Parathyroid adenoma (tissue), 2 donors: Measurements from ENCODE around the gene TTC27.
"Not testable (repeated sequence)": the region's sequence is repeated elsewhere in the genome, so short reads cannot be mapped to it uniquely, and the experiment has no call there.

Experiments used
- H2AFZ ChIP-seq: fragments of 300-600 bp; sonication (generic); one replicate; pipeline ENCODE4 v1.7.0; 2017; ENCODE audit warnings: antibody characterized with exemption, mild to moderate bottlenecking
- H3K27ac ChIP-seq: fragments of 300-600 bp; sonication (generic); one replicate; pipeline ENCODE4 v1.7.0; 2017
- H3K27me3 ChIP-seq: fragments of 300-600 bp; sonication (generic); one replicate; pipeline ENCODE4 v1.7.0; 2017; ENCODE audit warnings: low read length; ENCODE audit not compliant: control insufficient read depth, insufficient read depth
- H3K36me3 ChIP-seq: fragments of 300-600 bp; sonication (generic); one replicate; pipeline ENCODE4 v1.7.0; 2017; ENCODE audit warnings: low read length; ENCODE audit not compliant: control insufficient read depth, insufficient read depth
- H3K4me1 ChIP-seq: fragments of 300-600 bp; sonication (generic); one replicate; pipeline ENCODE4 v1.7.0; 2017; ENCODE audit warnings: control low read depth
- H3K4me2 ChIP-seq: fragments of 300-600 bp; sonication (generic); one replicate; pipeline ENCODE4 v1.7.0; 2017; ENCODE audit warnings: low read length
- H3K4me3 ChIP-seq: fragments of 300-600 bp; sonication (generic); one replicate; pipeline ENCODE4 v1.7.0; 2017; ENCODE audit warnings: low read depth, low read length
- H3K79me2 ChIP-seq: fragments of 300-600 bp; sonication (generic); one replicate; pipeline ENCODE4 v1.7.0; 2017; ENCODE audit warnings: control low read depth
- H3K9ac ChIP-seq: fragments of 300-600 bp; sonication (generic); one replicate; pipeline ENCODE4 v1.7.0; 2017; ENCODE audit warnings: mild to moderate bottlenecking
- H3K9me3 ChIP-seq: fragments of 300-600 bp; sonication (generic); one replicate; pipeline ENCODE4 v1.7.0; 2017; ENCODE audit warnings: low read length; ENCODE audit not compliant: control insufficient read depth
- CTCF ChIP-seq: fragments of 300-600 bp; sonication (generic); IDR thresholded peaks from one replicate; pipeline ENCODE4 v1.7.0; 2017; ENCODE audit warnings: antibody characterized with exemption, mild to moderate bottlenecking
- donor health status: primary hyperparathyroidism.

TTC27 gene

GRCh38 chr2:32750880-32751279 lies 123.0 kb downstream of the TTC27 start:
- H3K36me3 ChIP-seq = no peaks in the 10 kb centered on the region
- no peak for TF ChIP-seq CTCF

GRCh38 chr2:32752205-32752604 lies 124.4 kb downstream of the TTC27 start:
- TF ChIP-seq CTCF = no peak
- Histone ChIP-seq H3K79me2 (no peaks in the 10 kb centered on the region), H3K4me1 (no peaks in the 10 kb centered on the region), H3K4me3 (no peak overlapping the region), H3K27me3 (no peaks in the 10 kb centered on the region), H3K36me3 (no peaks in the 10 kb centered on the region), H2AFZ (no peak overlapping the region), H3K9ac (no peak overlapping the region), H3K9me3 (no peaks in the 10 kb centered on the region), H3K27ac (no peak overlapping the region), H3K4me2 (no peak overlapping the region)

More at GRCh38 chr2:32750880-32751279, 123.0 kb downstream of the TTC27 start:
- H3K4me3 ChIP-seq = no peak overlapping the region
- no peaks in the 10 kb centered on the region for H3K27me3 ChIP-seq
- no peaks in the 10 kb centered on the region for H3K9me3 ChIP-seq
- H3K4me1 ChIP-seq = no peaks in the 10 kb centered on the region
- no peak overlapping the region for H3K4me2 ChIP-seq
- no peak overlapping the region for H2AFZ ChIP-seq
- no peak overlapping the region for H3K9ac ChIP-seq
- no peak overlapping the region for H3K27ac ChIP-seq
- H3K79me2 ChIP-seq = no peaks in the 10 kb centered on the region

- no peak overlapping the region for H3K9ac ChIP-seq
- H3K4me3 ChIP-seq = no peak overlapping the region
- H3K36me3 ChIP-seq = no peaks in the 10 kb centered on the region
- no peaks in the 10 kb centered on the region for H3K9me3 ChIP-seq
- no peaks in the 10 kb centered on the region for H3K27me3 ChIP-seq
- H3K4me2 ChIP-seq = no peak overlapping the region
- H3K79me2 ChIP-seq = no peaks in the 10 kb centered on the region
- H3K27ac ChIP-seq = no peak overlapping the region
- no peak overlapping the region for H2AFZ ChIP-seq
- no peak for TF ChIP-seq CTCF
- H3K4me1 ChIP-seq = no peaks in the 10 kb centered on the region
These were observed 125.1 kb downstream of the TTC27 start for GRCh38 chr2:32752952-32753351.

- not testable (repeated sequence) for H3K27me3 ChIP-seq
These were observed 126.8 kb downstream of the TTC27 start for GRCh38 chr2:32754676-32755075.

GRCh38 chr2:32755666-32756065 lies 127.8 kb downstream of the TTC27 start:
- no peaks in the 10 kb centered on the region for H3K36me3 ChIP-seq

More at GRCh38 chr2:32754676-32755075, 126.8 kb downstream of the TTC27 start:
- not testable (repeated sequence) for H3K4me1 ChIP-seq, H3K4me3 ChIP-seq, H3K9me3 ChIP-seq, H3K9ac ChIP-seq, H3K4me2 ChIP-seq, H2AFZ ChIP-seq, H3K27ac ChIP-seq, H3K79me2 ChIP-seq, H3K36me3 ChIP-seq

More at GRCh38 chr2:32755666-32756065, 127.8 kb downstream of the TTC27 start:
- no peak overlapping the region for H3K4me2 ChIP-seq
- TF ChIP-seq CTCF = no peak
- H3K4me1 ChIP-seq = no peaks in the 10 kb centered on the region
- H3K27ac ChIP-seq = no peak overlapping the region
- H3K4me3 ChIP-seq = no peak overlapping the region
- H3K79me2 ChIP-seq = no peaks in the 10 kb centered on the region
- H3K9me3 ChIP-seq = no peaks in the 10 kb centered on the region
- no peak overlapping the region for H3K9ac ChIP-seq
- H2AFZ ChIP-seq = no peak overlapping the region
- no peaks in the 10 kb centered on the region for H3K27me3 ChIP-seq
